Fibroblast of villous mesenchyme (primary cell): Measurements from ENCODE around the gene TXNRD2. TPM values are rescaled to one million over a fixed set of nuclear protein-coding genes. Genes with fewer than 3 reads are reported as not detected.
A peak's percentile ranks its signal among the peaks of the same experiment; 100 is the strongest.
"Not testable (repeated sequence)": the region's sequence is repeated elsewhere in the genome, so short reads cannot be mapped to it uniquely, and the experiment has no call there.

Experiments used
- DNase-seq: peaks from one replicate; pipeline ENCODE4 v3.0.0-alpha.2; 2010; ENCODE audit warnings: low read depth
- H3K4me3 ChIP-seq: 2 replicates; pipeline ENCODE4 v1.5.1; 2011; ENCODE audit warnings: low read depth, mild to moderate bottlenecking, low read length
- CTCF ChIP-seq: IDR thresholded peaks from 2 replicates; pipeline ENCODE4 v1.5.1; 2012; ENCODE audit warnings: low read depth, mild to moderate bottlenecking, low read length; ENCODE audit not compliant: insufficient read depth
- total RNA-seq: library from RNA; depleted of rRNA; stranded (reverse); fragments of >200 nt; gene quantifications from 2 replicates; pipeline ENCODE4 v1.2.3, GENCODE V29; 2012

The TXNRD2 gene
- total RNA-seq, 1 donor = 39.3 TPM

GRCh38 chr22:19886605-19887255 lies 54.9 kb downstream of the TXNRD2 start:
- DNase-seq = peak; percentile 87
- no peak overlapping the region for H3K4me3 ChIP-seq
- TF ChIP-seq CTCF = no peak

GRCh38 chr22:19885841-19886592 lies 55.6 kb downstream of the TXNRD2 start:
- no peak for DNase-seq
- no peak for TF ChIP-seq CTCF
- no peak overlapping the region for H3K4me3 ChIP-seq

- no peak overlapping the region for H3K4me3 ChIP-seq
- no peak for DNase-seq
- no peak for TF ChIP-seq CTCF
Measured at GRCh38 chr22:19884954-19885751, 56.5 kb downstream of the TXNRD2 start.

- no peak overlapping the region for H3K4me3 ChIP-seq
- no peak for TF ChIP-seq CTCF
- DNase-seq = no peak
Measured at GRCh38 chr22:19884161-19884953, 57.3 kb downstream of the TXNRD2 start.

GRCh38 chr22:19883446-19883845 lies 58.2 kb downstream of the TXNRD2 start:
- not testable (repeated sequence) for DNase-seq, H3K4me3 ChIP-seq

GRCh38 chr22:19882446-19883381 lies 58.9 kb downstream of the TXNRD2 start:
- no peak overlapping the region for H3K4me3 ChIP-seq
- no peak for TF ChIP-seq CTCF
- no peak for DNase-seq
